Right cardiac atrium (tissue), 5 donors: Measurements from ENCODE around the gene RCAN2. TPM values are rescaled to one million over a fixed set of nuclear protein-coding genes. Genes with fewer than 3 reads are reported as not detected.
A peak's percentile ranks its signal among the peaks of the same experiment; 100 is the strongest.

Experiments used
- ATAC-seq, 2 donors: fragments of 200-7000 bp; cut with Tn5 transposase; one replicate each; pipeline versions ENCODE4 v1.8.0 to v1.9.1; 2020; ENCODE audit warnings: moderate library complexity in 2 of 2, mild to moderate bottlenecking in 1 of 2
- DNase-seq, 3 donors: peaks; one replicate each; pipeline ENCODE4 v3.0.0-alpha.2; 2020
- H3K27ac ChIP-seq: one replicate; pipeline ENCODE4 v1.5.1; 2013; ENCODE audit warnings: mild to moderate bottlenecking, low read length, control low read depth, moderate library complexity
- H3K27me3 ChIP-seq: one replicate; pipeline ENCODE4 v1.6.1; 2013; ENCODE audit not compliant: control insufficient read depth, insufficient read depth
- H3K4me1 ChIP-seq: one replicate; pipeline ENCODE4 v1.6.1; 2013; ENCODE audit warnings: low read length; ENCODE audit not compliant: control insufficient read depth, insufficient read depth
- H3K4me3 ChIP-seq: one replicate; pipeline ENCODE4 v1.5.1; 2013; ENCODE audit warnings: low read length, control low read depth
- H3K9me3 ChIP-seq: one replicate; pipeline ENCODE4 v1.6.1; 2013; ENCODE audit warnings: low read length; ENCODE audit not compliant: control insufficient read depth
- WGBS: extraction: QIAGEN DNeasy Blood & Tissue Kit; methylation state at CpG from one replicate; pipeline ENCODE4 v1.1.7; 2013; 5-methylcytosine and 5-hydroxymethylcytosine counted together
- intact Hi-C, 4 donors: fragments of 100-400 bp; cut with DNase I; formaldehyde crosslinking; loops; one replicate each; pipeline versions ENCODE4 v1.11.0 to v1.14.0; 2022 to 2023
- polyA plus RNA-seq: library from polyadenylated mRNA; stranded (reverse); fragments of 200-250 nt; gene quantifications from one replicate; pipeline ENCODE4 v1.2.3, GENCODE V29; 2013
- total RNA-seq, 4 donors: library from RNA; stranded (reverse); fragmentation: NEBNext Ultra II Directional; extraction: Animal tissue kit (Norgen Biotek cat#: 25700); gene quantifications; one replicate each; pipeline ENCODE4 v1.2.1, GENCODE V29; 2021
- donor health status: healthy with polysubstance abuse.
- donor health status: DM: no; HTN: yes; CAD: no.
- donor health status: DM: no; HTN: no; CAD: no.
- donor health status: DM: no; HTN: yes; CAD: no; lungs with severe emphysema.
- donor health status: DM: yes; HTN: yes; CAD: no.

Gene RCAN2
- total and polyA plus RNA-seq, 5 donors = 82.9 to 184 (median 127) TPM

DNA sequence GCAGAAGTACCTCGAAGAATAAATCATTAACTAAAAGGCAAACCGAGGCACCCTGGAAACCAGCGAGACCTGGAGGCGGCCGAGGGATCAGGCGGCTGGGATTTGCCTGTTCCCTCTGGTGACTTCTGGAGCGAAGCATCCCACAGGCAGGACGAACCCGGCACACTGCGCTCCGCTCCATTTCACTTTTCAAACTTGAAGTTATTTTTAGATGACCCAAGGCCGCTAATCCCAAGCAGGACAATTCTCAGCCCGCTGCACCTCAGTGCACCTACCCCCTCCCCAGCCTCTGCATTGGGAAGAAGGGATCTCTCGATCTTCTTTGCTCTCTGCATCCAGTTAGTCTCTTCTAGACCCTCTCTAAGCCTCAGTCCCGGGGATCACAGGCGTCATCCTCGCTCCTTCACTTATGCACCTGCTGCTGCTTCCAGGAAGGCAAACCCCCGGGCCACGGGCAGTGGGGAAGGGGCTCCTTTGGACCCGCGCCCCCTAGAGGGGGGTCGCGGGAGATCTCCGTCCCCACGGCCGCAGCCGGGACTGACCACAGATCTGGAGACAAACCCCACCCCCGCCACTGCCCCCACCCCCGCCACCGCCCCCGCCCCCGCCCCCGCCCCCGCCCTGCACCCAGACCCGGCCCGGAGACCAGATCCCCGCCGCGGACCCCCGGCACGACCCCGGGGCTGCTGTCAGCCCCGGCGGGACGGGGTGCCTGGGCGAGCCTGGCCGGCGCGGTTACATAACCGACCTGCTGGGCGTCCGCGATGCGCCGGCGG is 636 bp downstream of the RCAN2 start:
- H3K4me3 ChIP-seq = peak overlapping the region; percentile 85
- 3% methylated on average over 56 of the region's 56 CpGs for WGBS
- DNase-seq (peak; percentile 16 to 78 (median 78)), ATAC-seq (peak; percentile 18 to 26)
- H3K27me3 ChIP-seq = no peaks in the 10 kb centered on the region
- peak overlapping the region; percentile 94 for H3K27ac ChIP-seq
- intact Hi-C loops = loop anchor here in 3 of 4 donors (5.0 to 10.0 kb wide), 4 partner anchors 66 to 134 kb away; no protein-coding TSS in a partner anchor
- no peaks in the 10 kb centered on the region for H3K9me3 ChIP-seq
- H3K4me1 ChIP-seq = no peaks in the 10 kb centered on the region

DNA sequence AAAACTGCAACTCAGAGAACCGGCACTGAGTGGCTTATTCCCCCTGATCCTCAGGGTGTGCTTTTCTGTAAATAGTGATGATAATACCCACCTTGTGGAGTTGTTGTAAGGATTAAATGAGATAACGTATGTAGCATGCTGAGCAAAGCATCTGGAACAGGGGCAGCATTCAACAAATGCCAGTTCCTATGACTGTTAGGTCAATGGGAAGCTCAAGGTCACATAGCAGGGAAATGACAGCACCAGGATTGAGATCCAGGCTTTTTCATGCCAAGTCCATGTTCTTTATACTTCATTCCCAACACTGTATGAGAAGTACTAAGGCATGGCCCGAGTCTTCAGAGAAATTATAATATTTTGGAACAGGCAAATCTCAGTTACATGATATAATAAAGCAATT is 5.1 kb downstream of the RCAN2 start:
- ATAC-seq = peak in 1 of 2 donors; percentile 13
- 32% methylated on average over 3 of the region's 3 CpGs for WGBS
- peak overlapping the region; percentile 50 for H3K27ac ChIP-seq
- intact Hi-C loops = loop anchor here in 1 of 4 donors (10.0 kb wide), 1 partner anchor 61 kb away; no protein-coding TSS in a partner anchor
- DNase-seq = no peak
- H3K27me3 ChIP-seq = no peaks in the 10 kb centered on the region
- H3K4me1 ChIP-seq = peaks cover 8% of the 10 kb centered on the region
- H3K4me3 ChIP-seq = no peak overlapping the region
- H3K9me3 ChIP-seq = no peaks in the 10 kb centered on the region

GRCh38 chr6:46484081-46484820 is 7.0 kb downstream of the RCAN2 start:
- H3K27ac ChIP-seq = peak overlapping the region; percentile 78
- intact Hi-C loops = loop anchor here in 1 of 4 donors (10.0 kb wide), 1 partner anchor 59 kb away; no protein-coding TSS in a partner anchor
- DNase-seq = peak; percentile 43 to 78 (median 64)
- no peaks in the 10 kb centered on the region for H3K9me3 ChIP-seq
- H3K4me1 ChIP-seq = peaks cover 8% of the 10 kb centered on the region
- H3K4me3 ChIP-seq = peak overlapping the region; percentile 18
- WGBS = 42% methylated on average over 6 of the region's 6 CpGs
- no peaks in the 10 kb centered on the region for H3K27me3 ChIP-seq
- ATAC-seq = peak; percentile 84 to 85

- ATAC-seq (no peak), DNase-seq (no peak)
- intact Hi-C loops = no loop called here
- Histone ChIP-seq H3K9me3 (no peaks in the 10 kb centered on the region), H3K27me3 (no peaks in the 10 kb centered on the region), H3K4me3 (no peak overlapping the region), H3K4me1 (no peaks in the 10 kb centered on the region), H3K27ac (no peak overlapping the region)
Observed at GRCh38 chr6:46476301-46476700, 14.9 kb downstream of the RCAN2 start.

GRCh38 chr6:46473881-46474280 is 17.4 kb downstream of the RCAN2 start:
- ATAC-seq (no peak), DNase-seq (no peak)
- no peaks in the 10 kb centered on the region for H3K27me3 ChIP-seq
- no peak overlapping the region for H3K27ac ChIP-seq
- no peak overlapping the region for H3K4me3 ChIP-seq
- H3K4me1 ChIP-seq = no peaks in the 10 kb centered on the region
- no peaks in the 10 kb centered on the region for H3K9me3 ChIP-seq
- intact Hi-C loops = no loop called here

- DNase-seq = no peak
- Histone ChIP-seq H3K9me3 (no peaks in the 10 kb centered on the region), H3K4me3 (no peak overlapping the region), H3K4me1 (peaks cover 1% of the 10 kb centered on the region), H3K27me3 (no peaks in the 10 kb centered on the region), H3K27ac (no peak overlapping the region)
- no peak for ATAC-seq
- 86% methylated on average over 3 of the region's 3 CpGs for WGBS
- intact Hi-C loops = no loop called here
Observed at GRCh38 chr6:46472243-46472642, 19.0 kb downstream of the RCAN2 start.

- Histone ChIP-seq H3K27me3 (no peaks in the 10 kb centered on the region), H3K9me3 (no peaks in the 10 kb centered on the region), H3K4me3 (no peak overlapping the region), H3K4me1 (peaks cover 4% of the 10 kb centered on the region), H3K27ac (no peak overlapping the region)
- 42% methylated on average over 2 of the region's 2 CpGs for WGBS
- ATAC-seq (no peak), DNase-seq (no peak)
- intact Hi-C loops = no loop called here
Observed at GRCh38 chr6:46469021-46469420, 22.2 kb downstream of the RCAN2 start.

DNA sequence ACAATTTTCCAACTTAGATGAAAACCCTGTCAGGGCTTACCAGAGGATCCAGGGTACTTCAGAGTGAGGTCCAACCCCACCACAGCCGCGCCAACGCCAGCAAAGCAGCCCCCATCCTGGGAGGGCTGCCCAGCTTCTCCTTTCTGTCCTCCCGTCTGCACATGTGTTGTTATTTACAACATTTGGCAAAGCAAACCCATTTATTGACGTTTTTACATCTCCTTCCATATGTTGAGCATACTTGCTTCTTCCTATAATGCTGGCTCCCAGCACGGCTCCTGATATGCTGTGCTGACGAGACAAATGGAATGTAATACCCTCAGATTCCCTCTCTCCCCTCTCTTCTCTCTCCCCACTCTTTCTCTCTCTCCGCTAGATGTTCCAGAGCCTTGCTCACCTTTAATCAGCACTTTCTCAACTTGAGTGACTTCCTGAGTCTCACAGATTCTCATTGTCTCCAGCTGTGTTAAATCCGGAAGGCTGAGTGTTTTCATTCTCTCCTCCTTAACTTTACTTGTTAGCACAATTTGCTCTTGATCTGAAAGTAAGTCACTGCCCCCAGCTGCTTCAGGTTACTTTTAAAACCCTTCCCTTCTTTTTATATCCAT is 22.7 kb downstream of the RCAN2 start:
- no peaks in the 10 kb centered on the region for H3K9me3 ChIP-seq
- H3K27me3 ChIP-seq = no peaks in the 10 kb centered on the region
- H3K4me3 ChIP-seq = no peak overlapping the region
- WGBS = 61% methylated on average over 9 of the region's 9 CpGs
- no peak for ATAC-seq
- peak overlapping the region; percentile 15 for H3K27ac ChIP-seq
- peaks cover 4% of the 10 kb centered on the region for H3K4me1 ChIP-seq
- DNase-seq = no peak
- intact Hi-C loops = no loop called here

DNA sequence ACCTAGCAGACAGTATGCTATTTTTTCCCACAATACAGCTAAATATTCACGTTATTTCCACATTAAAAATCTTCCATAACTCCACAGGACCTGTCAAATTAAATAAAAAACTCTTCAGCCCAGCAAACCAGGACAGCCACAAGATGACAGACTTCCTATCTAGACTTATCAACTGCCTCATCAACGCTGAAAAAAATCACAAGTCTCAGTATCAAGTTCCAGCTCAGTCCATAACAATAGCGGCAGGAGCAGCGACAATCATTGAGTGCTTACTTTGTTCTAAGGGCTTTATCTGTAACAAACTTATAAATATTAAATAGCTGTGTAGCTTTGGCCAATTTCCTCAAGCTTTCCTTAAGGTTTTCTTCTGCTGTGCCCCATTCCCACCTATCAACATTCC is 24.7 kb downstream of the RCAN2 start:
- H3K27ac ChIP-seq = no peak overlapping the region
- DNase-seq (no peak), ATAC-seq (no peak)
- peaks cover 4% of the 10 kb centered on the region for H3K4me1 ChIP-seq
- intact Hi-C loops = no loop called here
- no peaks in the 10 kb centered on the region for H3K9me3 ChIP-seq
- no peak overlapping the region for H3K4me3 ChIP-seq
- WGBS = 62% methylated on average over 4 of the region's 4 CpGs
- H3K27me3 ChIP-seq = no peaks in the 10 kb centered on the region

DNA sequence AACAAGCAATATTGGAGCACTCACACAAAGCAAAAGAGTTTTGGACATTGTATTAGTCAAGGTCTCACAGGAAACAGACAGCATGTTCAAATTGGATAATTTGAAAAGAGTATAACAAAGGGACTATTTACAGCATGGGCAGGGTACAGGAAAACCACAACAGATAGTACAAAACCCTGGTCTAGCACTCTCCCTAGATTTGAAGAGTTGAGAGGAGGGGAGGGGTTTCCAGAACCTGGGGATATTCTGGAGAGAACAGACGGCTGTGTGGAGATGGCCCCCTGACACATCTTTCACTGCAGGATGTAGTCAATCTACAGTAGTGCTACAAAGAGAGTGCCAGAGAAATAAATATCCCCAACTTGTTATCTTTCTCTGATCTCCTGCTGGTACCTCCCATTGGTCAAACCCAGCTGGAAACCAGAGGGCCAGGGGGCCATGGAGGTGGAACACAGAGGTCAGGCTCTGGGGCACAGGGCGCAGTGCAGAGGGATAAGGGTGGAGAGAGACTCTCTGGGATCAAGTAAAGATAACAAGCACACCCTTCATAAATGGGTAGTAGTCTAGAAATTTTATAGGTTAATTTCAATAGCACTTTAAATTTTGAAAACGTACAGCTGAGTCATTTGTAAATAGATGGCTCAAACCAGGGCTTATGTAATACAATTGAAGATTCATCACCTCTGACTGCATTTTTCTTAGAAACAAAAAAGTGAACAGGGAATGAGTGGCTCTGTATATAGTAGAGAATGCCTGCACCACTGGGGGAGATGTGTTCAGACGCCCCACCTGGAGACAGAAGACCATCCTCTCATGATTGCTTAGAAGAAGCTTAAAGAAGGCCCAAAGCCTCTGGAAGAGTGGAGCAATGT is 25.7 kb downstream of the RCAN2 start:
- DNase-seq (no peak), ATAC-seq (no peak)
- H3K27me3 ChIP-seq = no peaks in the 10 kb centered on the region
- H3K9me3 ChIP-seq = no peaks in the 10 kb centered on the region
- peaks cover 4% of the 10 kb centered on the region for H3K4me1 ChIP-seq
- H3K27ac ChIP-seq = no peak overlapping the region
- 61% methylated on average over 4 of the region's 4 CpGs for WGBS
- intact Hi-C loops = no loop called here
- no peak overlapping the region for H3K4me3 ChIP-seq
